GM23248 (cell line): ENCODE results near the gene COX8C. TPM values are rescaled to one million over a fixed set of nuclear protein-coding genes. Genes with fewer than 3 reads are reported as not detected.

Experiments
- DNase-seq: peaks from one replicate; pipeline ENCODE4 v3.0.0-alpha.2; 2015
- H2AFZ ChIP-seq: fragments of 200-600 bp; sonication (generic); 2 replicates; pipeline ENCODE4 v1.6.1; 2016; ENCODE audit warnings: antibody characterized with exemption
- H3F3A ChIP-seq: fragments of 200-600 bp; sonication (generic); 2 replicates; pipeline ENCODE4 v1.6.1; 2016; ENCODE audit warnings: mild to moderate bottlenecking, antibody characterized with exemption, mixed run types; ENCODE audit not compliant: insufficient read depth
- H3K27ac ChIP-seq: fragments of 200-600 bp; sonication (generic); 2 replicates; pipeline ENCODE4 v1.5.1; 2016; ENCODE audit warnings: mild to moderate bottlenecking
- H3K27me3 ChIP-seq: fragments of 200-600 bp; sonication (generic); replicated peaks from 2 replicates; pipeline ENCODE4 v1.6.1; 2016; ENCODE audit warnings: mild to moderate bottlenecking; ENCODE audit not compliant: insufficient read depth
- H3K36me3 ChIP-seq: fragments of 200-600 bp; sonication (generic); 2 replicates; pipeline ENCODE4 v1.6.1; 2016; ENCODE audit warnings: low read depth, mild to moderate bottlenecking
- H3K4me1 ChIP-seq: fragments of 200-600 bp; sonication (generic); 2 replicates; pipeline ENCODE4 v1.6.1; 2016; ENCODE audit warnings: mild to moderate bottlenecking; ENCODE audit not compliant: insufficient read depth
- H3K4me2 ChIP-seq: fragments of 200-600 bp; sonication (generic); one replicate; pipeline ENCODE4 v1.6.1; 2016; ENCODE audit warnings: mild to moderate bottlenecking; ENCODE audit not compliant: unreplicated experiment
- H3K4me3 ChIP-seq: fragments of 200-600 bp; sonication (generic); 2 replicates; pipeline ENCODE4 v1.5.1; 2016; ENCODE audit warnings: mild to moderate bottlenecking
- H3K79me2 ChIP-seq: fragments of 200-600 bp; sonication (generic); 2 replicates; pipeline ENCODE4 v1.6.1; 2016; ENCODE audit warnings: mild to moderate bottlenecking; ENCODE audit not compliant: insufficient read depth
- H3K9ac ChIP-seq: fragments of 200-600 bp; sonication (generic); 2 replicates; pipeline ENCODE4 v1.6.1; 2016; ENCODE audit warnings: mild to moderate bottlenecking
- H3K9me2 ChIP-seq: fragments of 200-600 bp; sonication (generic); 2 replicates; pipeline ENCODE4 v1.6.1; 2016; ENCODE audit warnings: mixed run types, mild to moderate bottlenecking, moderate library complexity; ENCODE audit not compliant: insufficient read depth
- H3K9me3 ChIP-seq: fragments of 200-600 bp; sonication (generic); one replicate; pipeline ENCODE4 v1.6.1; 2017; ENCODE audit warnings: low read depth
- H4K20me1 ChIP-seq: fragments of 200-600 bp; sonication (generic); 2 replicates; pipeline ENCODE4 v1.6.0; 2016; ENCODE audit not compliant: insufficient read depth
- EZH2 ChIP-seq: fragments of 200-600 bp; sonication (generic); IDR thresholded peaks from 2 replicates; pipeline ENCODE4 v1.6.1; 2018; ENCODE audit warnings: antibody characterized with exemption, mild to moderate bottlenecking; ENCODE audit not compliant: insufficient read depth, poor library complexity, severe bottlenecking
- EZH2phosphoT487 ChIP-seq: fragments of 200-600 bp; sonication (generic); IDR thresholded peaks from 2 replicates; pipeline ENCODE4 v1.6.1; 2018; ENCODE audit warnings: antibody characterized with exemption, moderate library complexity, mild to moderate bottlenecking, low read depth; ENCODE audit not compliant: insufficient read depth
- WGBS, 2 experiments: methylation state at CpG; one replicate each; pipeline ENCODE4 v1.1.6; 2015 to 2017; ENCODE audit warnings: low lambda C conversion rate in 2 of 2, low coverage in 1 of 2; ENCODE audit errors: missing lambda C conversion rate in 2 of 2; 5-methylcytosine and 5-hydroxymethylcytosine counted together
- in situ Hi-C: fragments of 300-500 bp; cut with MboI; formaldehyde crosslinking; loops from 2 replicates; pipeline ENCODE4 v1.15.0; 2020
- polyA plus RNA-seq: library from polyadenylated mRNA; unstranded; fragments of >200 nt; fragmentation: Nextera tagmentation; extraction: Ambion mirVana; gene quantifications from 2 replicates; pipeline ENCODE4 v1.2.1, GENCODE V29; 2016
- total RNA-seq: library from RNA; depleted of rRNA; stranded (reverse); fragments of >200 nt; shearing (Covaris generic); gene quantifications from 2 replicates; pipeline ENCODE4 v1.2.3, GENCODE V29; 2014

The COX8C gene
- total and polyA plus RNA-seq, 2 experiments from 2014 or later, result not detected

DNA sequence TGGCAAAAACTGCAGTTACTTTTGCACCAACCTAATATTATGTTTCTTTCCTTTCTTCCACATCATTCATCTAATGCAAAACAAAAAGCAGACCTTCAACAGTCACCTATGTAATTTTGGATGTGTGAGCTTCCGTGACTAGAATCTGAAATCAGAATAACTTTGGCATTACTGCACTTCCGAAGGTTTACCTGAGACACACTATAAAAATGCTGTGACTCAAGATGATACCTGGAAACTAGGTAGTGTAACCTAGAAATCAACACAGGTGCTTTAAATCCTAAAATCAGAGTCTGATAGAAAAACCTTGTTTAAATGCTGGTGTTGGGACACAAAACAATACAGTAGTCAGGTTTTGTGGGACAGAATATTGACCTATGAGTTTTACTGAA lies 16.4 kb upstream of the COX8C start:
- H3K27me3 ChIP-seq, result no peaks in the 10 kb centered on the region
- in situ Hi-C loops, result no loop called here
- H3K79me2 ChIP-seq, result peaks cover 83% of the 10 kb centered on the region
- H3K4me3 ChIP-seq, result 0 out of 2 replicates have a peak overlapping the region, but pooled peaks have one; percentile 82
- H3K9me3 ChIP-seq, result no peaks in the 10 kb centered on the region
- peaks cover 16% of the 10 kb centered on the region; the same call in 1 of the 2 replicates for H3K4me1 ChIP-seq
- H3K9me2 ChIP-seq, result no peaks in the 10 kb centered on the region
- TF ChIP-seq EZH2 (no peak), EZH2phosphoT487 (no peak)
- peaks cover 8% of the 10 kb centered on the region; the same call in 1 of the 2 replicates for H3F3A ChIP-seq
- no peak overlapping the region for H3K9ac ChIP-seq
- H3K27ac ChIP-seq, result peak overlapping the region; percentile 94; the same call in 1 of the 2 replicates
- H3K4me2 ChIP-seq, result peak overlapping the region; percentile 94
- DNase-seq, result no peak
- H4K20me1 ChIP-seq, result peaks cover 11% of the 10 kb centered on the region
- WGBS, 2 experiments, result 98 to 99% methylated on average over 2 of the region's 2 CpGs
- no peak overlapping the region for H2AFZ ChIP-seq
- no peaks in the 10 kb centered on the region for H3K36me3 ChIP-seq

DNA sequence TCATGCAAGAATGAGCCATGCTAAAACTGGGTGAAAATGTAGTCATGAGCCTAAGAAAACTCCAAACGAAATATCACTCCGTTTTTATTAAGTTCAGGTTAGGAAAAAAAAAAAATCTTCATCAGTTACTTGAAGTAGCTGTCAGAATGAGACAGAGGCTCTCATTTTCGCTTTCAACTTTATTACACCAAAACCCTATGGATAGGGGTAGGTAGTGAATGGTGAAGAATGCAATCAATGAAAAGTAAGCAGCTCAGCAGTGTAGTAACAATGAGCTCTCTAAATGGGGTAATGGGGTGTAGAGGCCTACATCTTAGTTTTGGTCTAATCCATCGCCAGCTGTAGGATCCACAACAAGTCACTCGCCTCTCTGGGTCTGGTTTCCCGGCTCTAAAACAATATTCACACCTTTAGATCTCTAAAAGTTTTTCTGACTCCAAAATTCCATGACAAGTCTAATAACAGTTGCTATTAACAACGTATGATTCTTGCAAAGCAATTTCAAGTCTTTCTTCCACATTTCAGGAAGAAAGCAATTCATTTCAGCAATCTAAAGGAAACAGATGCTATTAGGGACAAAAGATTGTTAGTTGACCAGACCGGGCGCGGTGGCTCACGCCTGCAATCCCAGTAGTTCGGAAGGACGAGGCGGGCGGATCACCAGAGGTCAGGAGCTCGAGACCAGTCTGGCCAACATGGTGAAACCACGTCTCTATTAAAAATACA lies 15.8 kb upstream of the COX8C start:
- H3F3A ChIP-seq, result peaks cover 8% of the 10 kb centered on the region; the same call in 1 of the 2 replicates
- H2AFZ ChIP-seq, result no peak overlapping the region
- TF ChIP-seq EZH2 (no peak), EZH2phosphoT487 (no peak)
- peak overlapping the region; percentile 94 for H3K4me2 ChIP-seq
- H3K27ac ChIP-seq, result peak overlapping the region; percentile 94
- H4K20me1 ChIP-seq, result peaks cover 11% of the 10 kb centered on the region
- no peaks in the 10 kb centered on the region for H3K9me3 ChIP-seq
- H3K36me3 ChIP-seq, result no peaks in the 10 kb centered on the region
- in situ Hi-C loops, result no loop called here
- DNase-seq, result peak; percentile 26
- no peaks in the 10 kb centered on the region for H3K27me3 ChIP-seq
- peaks cover 77% of the 10 kb centered on the region for H3K79me2 ChIP-seq
- H3K9me2 ChIP-seq, result no peaks in the 10 kb centered on the region
- H3K4me3 ChIP-seq, result peak overlapping the region; percentile 82
- H3K9ac ChIP-seq, result peak overlapping the region; percentile 97
- 70 to 80% methylated on average over 17 of the region's 17 CpGs for WGBS, 2 experiments
- peaks cover 16% of the 10 kb centered on the region; the same call in 1 of the 2 replicates for H3K4me1 ChIP-seq

DNA sequence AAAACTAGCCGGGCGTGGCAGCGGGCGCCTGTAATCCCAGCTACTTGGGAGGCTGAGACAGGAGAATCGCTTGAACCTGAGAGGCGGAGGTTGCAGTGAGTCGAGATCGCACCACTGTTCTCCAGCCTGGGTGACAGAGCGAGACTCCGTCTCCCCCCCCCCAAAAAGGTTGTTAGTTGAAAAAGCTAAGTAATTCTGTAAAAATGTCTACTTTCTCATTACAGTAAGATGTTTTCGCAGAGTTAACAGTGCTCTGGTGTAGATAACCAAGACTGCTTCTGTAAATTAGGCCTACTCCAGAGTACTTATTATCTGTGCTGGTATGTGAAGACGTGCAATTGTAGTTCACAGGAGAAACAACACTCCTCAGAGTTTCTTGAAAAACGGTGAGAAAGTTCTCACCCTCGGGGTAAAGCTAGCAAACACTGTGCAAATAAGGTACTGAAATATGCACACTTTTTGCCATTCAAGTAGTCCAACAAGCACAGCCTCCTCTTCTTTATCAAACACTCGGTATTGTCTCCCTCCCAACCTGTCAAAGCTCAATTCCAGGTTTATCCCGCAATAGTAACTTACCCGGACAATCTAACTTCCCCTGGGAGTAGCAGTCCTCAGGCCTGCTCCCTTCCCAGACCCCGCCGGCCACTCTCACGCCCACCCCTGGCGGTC lies 15.1 kb upstream of the COX8C start:
- in situ Hi-C loops, result no loop called here
- peak overlapping the region; percentile 94 for H3K4me2 ChIP-seq
- peaks cover 70% of the 10 kb centered on the region for H3K79me2 ChIP-seq
- 30 to 36% methylated on average over 19 to 21 of the region's 21 CpGs for WGBS, 2 experiments
- no peaks in the 10 kb centered on the region for H3K27me3 ChIP-seq
- TF ChIP-seq EZH2 (no peak), EZH2phosphoT487 (no peak)
- H4K20me1 ChIP-seq, result peaks cover 11% of the 10 kb centered on the region
- H3K9me2 ChIP-seq, result no peaks in the 10 kb centered on the region
- peak overlapping the region; percentile 74 for H2AFZ ChIP-seq
- no peak for DNase-seq
- H3F3A ChIP-seq, result peaks cover 8% of the 10 kb centered on the region; the same call in 1 of the 2 replicates
- H3K9me3 ChIP-seq, result no peaks in the 10 kb centered on the region
- peak overlapping the region; percentile 97 for H3K9ac ChIP-seq
- H3K4me1 ChIP-seq, result peaks cover 16% of the 10 kb centered on the region; the same call in 1 of the 2 replicates
- H3K27ac ChIP-seq, result peak overlapping the region; percentile 94
- H3K36me3 ChIP-seq, result no peaks in the 10 kb centered on the region
- H3K4me3 ChIP-seq, result peak overlapping the region; percentile 82

DNA sequence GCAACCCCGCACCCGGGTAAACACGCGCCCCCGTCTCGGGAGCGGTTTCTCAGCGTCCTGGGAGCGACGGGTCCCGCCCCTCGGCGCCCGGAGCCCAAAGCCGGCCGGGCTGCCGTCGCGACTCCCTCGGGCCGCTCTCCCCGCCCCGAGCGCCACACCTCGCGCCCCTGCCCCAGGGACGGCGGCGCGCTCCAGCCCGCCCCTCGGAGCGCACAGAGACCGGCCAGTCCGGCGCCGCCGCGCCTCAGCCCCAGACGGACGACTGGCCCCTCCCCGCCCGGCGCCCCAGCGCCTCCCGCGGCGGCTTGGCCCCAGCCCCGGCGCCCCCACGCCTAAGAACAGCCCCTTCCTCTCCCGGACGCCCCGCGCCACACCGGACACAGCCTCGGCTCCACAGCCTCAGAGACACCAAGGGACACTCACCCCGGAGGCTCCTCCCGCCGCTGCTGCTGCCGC lies 14.6 kb upstream of the COX8C start:
- Histone ChIP-seq H3K4me2 (peak overlapping the region; percentile 94), H3K27ac (peak overlapping the region; percentile 94), H3K9me2 (no peaks in the 10 kb centered on the region), H3K36me3 (no peaks in the 10 kb centered on the region), H3K4me3 (peak overlapping the region; percentile 82), H2AFZ (peak overlapping the region; percentile 74), H3K27me3 (no peaks in the 10 kb centered on the region), H3K79me2 (peaks cover 64% of the 10 kb centered on the region), H3K9me3 (no peaks in the 10 kb centered on the region), H3K9ac (peak overlapping the region; percentile 97), H3F3A (peaks cover 8% of the 10 kb centered on the region; the same call in 1 of the 2 replicates), H3K4me1 (peaks cover 16% of the 10 kb centered on the region; the same call in 1 of the 2 replicates), H4K20me1 (peaks cover 10% of the 10 kb centered on the region)
- DNase-seq, result peak; percentile 72
- 0 to 1% methylated on average over 10 to 61 of the region's 61 CpGs for WGBS, 2 experiments
- in situ Hi-C loops, result no loop called here
- TF ChIP-seq EZH2phosphoT487 (no peak), EZH2 (no peak)
